Right lobe of liver (tissue), 6 donors: ENCODE results near the gene RBM25. TPM values are rescaled to one million over a fixed set of nuclear protein-coding genes. Genes with fewer than 3 reads are reported as not detected.
A peak's percentile ranks its signal among the peaks of the same experiment; 100 is the strongest.

Experiments
- ATAC-seq, 4 donors: fragments of 200-7000 bp; cut with Tn5 transposase; one replicate each; pipeline ENCODE4 v1.9.1; 2020; ENCODE audit warnings: mild to moderate bottlenecking in 4 of 4, moderate library complexity in 4 of 4
- DNase-seq, 3 donors: peaks; one replicate each; pipeline ENCODE4 v3.0.0-alpha.2; 2020
- H3K27ac ChIP-seq, 3 donors: fragments of 200-600 bp; one replicate each; pipeline ENCODE4 v1.8.0; 2022
- H3K27me3 ChIP-seq, 2 donors: fragments of 200-600 bp; one replicate each; pipeline ENCODE4 v1.8.0; 2022
- H3K36me3 ChIP-seq, 4 donors: fragments of 200-600 bp; sonication (generic) in 1 of 4; one replicate each; pipeline versions ENCODE4 v1.5.1 to v1.8.0; 2017 to 2022; ENCODE audit warnings: control low read depth in 1 of 4
- H3K4me1 ChIP-seq, 4 donors: fragments of 200-600 bp; sonication (generic) in 1 of 4; one replicate each; pipeline versions ENCODE4 v1.5.1 to v1.8.0; 2017 to 2022; ENCODE audit warnings: control low read depth in 1 of 4
- H3K4me3 ChIP-seq, 3 donors: fragments of 200-600 bp; one replicate each; pipeline ENCODE4 v1.8.0; 2022
- H3K9me3 ChIP-seq, 4 donors: fragments of 200-600 bp; sonication (generic) in 1 of 4; one replicate each; pipeline versions ENCODE4 v1.5.1 to v1.8.0; 2017 to 2022; ENCODE audit warnings: control low read depth in 1 of 4
- CTCF ChIP-seq, 4 donors: fragments of 200-600 bp in 3 of 4; fragments of 450-650 bp in 1 of 4; IDR thresholded peaks; one replicate each; pipeline versions ENCODE4 v1.5.1 to v1.8.0; 2016 to 2022; ENCODE audit warnings: antibody characterized with exemption in 4 of 4, mild to moderate bottlenecking in 2 of 4
- POLR2A ChIP-seq: fragments of 450-650 bp; IDR thresholded peaks from one replicate; pipeline ENCODE4 v1.6.1; 2017; ENCODE audit warnings: antibody characterized with exemption, mild to moderate bottlenecking
- WGBS: methylation state at CpG from one replicate; pipeline ENCODE4 v1.1.6; 2018; ENCODE audit warnings: low coverage, low lambda C conversion rate; ENCODE audit not compliant: insufficient coverage; ENCODE audit errors: missing lambda C conversion rate; 5-methylcytosine and 5-hydroxymethylcytosine counted together
- intact Hi-C, 2 donors: fragments of 100-400 bp; cut with DNase I; formaldehyde crosslinking; loops; one replicate each; pipeline versions ENCODE4 v1.11.2 to v1.14.1; 2022
- total RNA-seq, 6 experiments: library from RNA; depleted of rRNA in 2 of 6; stranded (reverse); fragments of >200 nt in 2 of 6; fragmentation: NEBNext Ultra II Directional in 3 of 6; extraction: Animal tissue kit (Norgen Biotek cat#: 25700) in 3 of 6; gene quantifications; one replicate each; pipeline versions ENCODE4 v1.1.0 to v1.2.4, GENCODE V29; 2016 to 2023
- donor health status: DM: no; HTN: yes; CAD: no.
- donor health status: DM: no; HTN: no; CAD: no.
- donor health status: DM: no; HTN: no; CAD: no.
- donor health status: DM: no; HTN: yes; CAD: no.
- donor health status: DM: no; HTN: yes; CAD: no.

RBM25 gene
- total RNA-seq, 6 experiments from 2014 or later: 16.3 to 29.1 (median 22.8) TPM

GRCh38 chr14:73025544-73025943 is 32.8 kb upstream of the RBM25 start:
- TF ChIP-seq CTCF (IDR thresholded peaks at IDR 0.05) (no peak), POLR2A (no peak)
- H3K27ac ChIP-seq: no peak overlapping the region
- 36% methylated on average over 1 of the region's 3 CpGs for WGBS
- H3K36me3 ChIP-seq: peaks cover 5 to 20% (median 9%) of the 10 kb centered on the region in 4 donors
- H3K27me3 ChIP-seq: no peaks in the 10 kb centered on the region
- ATAC-seq (no peak), DNase-seq (no peak)
- peaks cover 0 to 26% (median 12%) of the 10 kb centered on the region in 4 donors for H3K4me1 ChIP-seq
- H3K9me3 ChIP-seq: no peaks in the 10 kb centered on the region
- H3K4me3 ChIP-seq: no peak overlapping the region
- intact Hi-C loops: no loop called here

- TF ChIP-seq CTCF (IDR thresholded peaks at IDR 0.05) (no peak), POLR2A (no peak)
- under 1% methylated on average over 21 of the region's 21 CpGs for WGBS
- peaks cover 0 to 26% (median 12%) of the 10 kb centered on the region in 4 donors for H3K4me1 ChIP-seq
- H3K9me3 ChIP-seq: no peaks in the 10 kb centered on the region
- peaks cover 5 to 20% (median 9%) of the 10 kb centered on the region in 4 donors for H3K36me3 ChIP-seq
- H3K4me3 ChIP-seq: peak overlapping the region; percentile 83 to 89 (median 86)
- peak overlapping the region; percentile 68 to 87 (median 78) for H3K27ac ChIP-seq
- ATAC-seq: no peak
- intact Hi-C loops: no loop called here
- no peaks in the 10 kb centered on the region for H3K27me3 ChIP-seq
- DNase-seq: no peak
These were observed 32.0 kb upstream of the RBM25 start for GRCh38 chr14:73026243-73026844.

- no peaks in the 10 kb centered on the region for H3K9me3 ChIP-seq
- TF ChIP-seq CTCF (IDR thresholded peaks at IDR 0.05): no peak
- TF ChIP-seq POLR2A: peak; percentile 74
- intact Hi-C loops: no loop called here
- peaks cover 5 to 20% (median 9%) of the 10 kb centered on the region in 4 donors for H3K36me3 ChIP-seq
- H3K27me3 ChIP-seq: no peaks in the 10 kb centered on the region
- H3K27ac ChIP-seq: peak within 1 kb of the TSS; percentile 68 to 87 (median 78)
- peak within 1 kb of the TSS; percentile 83 to 89 (median 86) for H3K4me3 ChIP-seq
- WGBS: under 1% methylated on average over 20 of the region's 42 CpGs
- peaks cover 0 to 26% (median 12%) of the 10 kb centered on the region in 4 donors for H3K4me1 ChIP-seq
- ATAC-seq (peak; percentile 97 to 100 (median 98)), DNase-seq (peak; percentile 98 to 99 (median 98))
These were observed 31.3 kb upstream of the RBM25 start, which contains the start of gene ZFYVE1 for GRCh38 chr14:73026845-73027542. TSS of gene ZFYVE1 (minus strand) at chr14:73027106. CDS start at chr14:73024508, 2,598 bp downstream.

GRCh38 chr14:73027546-73027945 is 30.8 kb upstream of the RBM25 start:
- intact Hi-C loops: no loop called here
- TF ChIP-seq CTCF (IDR thresholded peaks at IDR 0.05) (no peak), POLR2A (no peak)
- peak overlapping the region in 1 of 3 donors; percentile 39 for H3K27ac ChIP-seq
- H3K4me1 ChIP-seq: peaks cover 0 to 26% (median 12%) of the 10 kb centered on the region in 4 donors
- no peaks in the 10 kb centered on the region for H3K9me3 ChIP-seq
- ATAC-seq (no peak), DNase-seq (no peak)
- 35% methylated on average over 3 of the region's 3 CpGs for WGBS
- no peaks in the 10 kb centered on the region for H3K27me3 ChIP-seq
- H3K36me3 ChIP-seq: peaks cover 0 to 16% (median 9%) of the 10 kb centered on the region in 4 donors
- H3K4me3 ChIP-seq: peak overlapping the region; percentile 83 to 89 (median 86)
